ENCODE results near the gene LSG1.

GRCh38 chr3:194608981-194609380 lies 63.0 kb downstream of the LSG1 start:
- TF ChIP-seq CTCF (IDR thresholded peaks at IDR 0.05): no peak
- no peak for TF ChIP-seq POLR2A (IDR thresholded peaks at IDR 0.05)
